Measurements from ENCODE around the gene CELF2. TPM values are rescaled to one million over a fixed set of nuclear protein-coding genes. Genes with fewer than 3 reads are reported as not detected.
"Not testable (repeated sequence)": the region's sequence is repeated elsewhere in the genome, so short reads cannot be mapped to it uniquely, and the experiment has no call there.

CELF2 gene
- total RNA-seq, 1 experiment from 2014 or later = not detected

GRCh38 chr10:11125004-11125403 is 107.3 kb downstream of the CELF2 start:
- peaks cover 30% of the 10 kb centered on the region for H3K27me3 ChIP-seq (replicated peaks; ENCODE audit: insufficient read depth, low read depth, low read length, poor library complexity)
- intact Hi-C loops (cut with micrococcal nuclease; ENCODE audit: unreplicated experiment) = no loop called here
- H3K4me3 ChIP-seq (ENCODE audit: low read depth, low read length, poor library complexity, severe bottlenecking) = no peak overlapping the region
- ChIA-PET POLR2A (ENCODE audit: low non-redundant PET) (no interaction called here), CTCF (no interaction called here)
- no peaks in the 10 kb centered on the region for H3K9me3 ChIP-seq (ENCODE audit: low read depth, low read length, poor library complexity, severe bottlenecking)
- TF ChIP-seq EZH2 (IDR thresholded peaks at IDR 0.05; ENCODE audit: borderline replicate concordance, low read depth, low read length, poor library complexity, severe bottlenecking) (no peak), CTCF (conservative IDR thresholded peaks at IDR 0.05; ENCODE audit: low read depth, low read length) (no peak)
- no peak for DNase-seq (ENCODE audit: low spot score)
- H3K36me3 ChIP-seq (ENCODE audit: insufficient read depth, low read length, poor library complexity, severe bottlenecking) = no peaks in the 10 kb centered on the region
- no TSS peak for BruUV-seq (replicated peaks)
- H3K4me1 ChIP-seq (ENCODE audit: insufficient read depth, low read length, poor library complexity, severe bottlenecking) = no peaks in the 10 kb centered on the region
- no peak overlapping the region for H3K27ac ChIP-seq (ENCODE audit: low read depth, low read length, poor library complexity, severe bottlenecking)

DNA sequence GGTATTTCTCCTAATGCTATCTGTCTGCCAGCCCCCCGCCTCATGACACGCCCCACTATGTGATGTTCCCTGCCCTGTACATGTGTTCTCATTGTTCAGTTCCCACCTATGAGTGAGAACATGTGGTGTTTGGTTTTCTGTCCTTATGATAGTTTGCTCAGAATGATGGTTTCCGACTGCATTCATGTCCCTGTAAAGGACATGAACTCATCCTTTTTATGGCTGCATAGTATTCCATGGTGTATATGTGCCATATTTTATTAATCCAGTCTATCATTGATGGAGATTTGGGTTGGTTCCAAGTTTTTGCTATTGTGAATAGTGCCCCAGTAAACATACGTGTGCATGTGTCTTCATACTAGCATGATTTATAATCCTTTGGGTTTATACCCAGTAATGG is 109.3 kb downstream of the CELF2 start:
- H3K4me1 ChIP-seq (ENCODE audit: insufficient read depth, low read length, poor library complexity, severe bottlenecking); H3K27ac ChIP-seq (ENCODE audit: low read depth, low read length, poor library complexity, severe bottlenecking); POLR2A ChIA-PET (ENCODE audit: low non-redundant PET); H3K4me3 ChIP-seq (ENCODE audit: low read depth, low read length, poor library complexity, severe bottlenecking); H3K9me3 ChIP-seq (ENCODE audit: low read depth, low read length, poor library complexity, severe bottlenecking); H3K36me3 ChIP-seq (ENCODE audit: insufficient read depth, low read length, poor library complexity, severe bottlenecking); CTCF ChIA-PET; BruUV-seq (replicated peaks); intact Hi-C loops (cut with micrococcal nuclease; ENCODE audit: unreplicated experiment); DNase-seq (ENCODE audit: low spot score): not testable (repeated sequence)
- peaks cover 38% of the 10 kb centered on the region for H3K27me3 ChIP-seq (replicated peaks; ENCODE audit: insufficient read depth, low read depth, low read length, poor library complexity)

DNA sequence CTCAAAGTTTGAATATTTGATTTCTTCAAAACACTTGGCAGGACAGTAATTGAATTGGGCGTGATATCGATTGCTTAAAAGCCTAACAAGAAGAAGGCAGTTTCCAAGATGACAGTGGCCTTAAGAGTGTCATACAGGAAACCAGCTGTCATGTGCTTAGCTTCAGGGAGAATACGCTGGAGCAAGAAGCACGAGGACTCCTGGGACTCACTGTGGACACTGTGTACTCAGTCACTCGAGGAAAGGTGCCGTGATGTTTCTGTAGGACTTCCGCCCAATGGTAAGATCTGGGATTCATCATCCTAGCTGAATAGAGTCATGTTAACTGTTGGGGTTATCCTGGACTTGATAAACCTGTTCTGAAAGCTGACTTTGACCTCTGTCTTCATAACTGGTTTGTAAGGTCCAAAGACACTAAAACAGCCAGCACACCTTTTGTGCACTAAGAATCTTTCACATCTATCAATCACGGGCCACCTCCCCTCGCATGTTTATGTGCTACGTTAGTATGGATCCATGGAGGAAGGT is 113.5 kb downstream of the CELF2 start:
- H3K36me3 ChIP-seq (ENCODE audit: insufficient read depth, low read length, poor library complexity, severe bottlenecking) = no peaks in the 10 kb centered on the region
- no TSS peak for BruUV-seq (replicated peaks)
- DNase-seq (ENCODE audit: low spot score) = no peak
- no peak overlapping the region for H3K4me3 ChIP-seq (ENCODE audit: low read depth, low read length, poor library complexity, severe bottlenecking)
- no peak overlapping the region for H3K27ac ChIP-seq (ENCODE audit: low read depth, low read length, poor library complexity, severe bottlenecking)
- TF ChIP-seq CTCF (conservative IDR thresholded peaks at IDR 0.05; ENCODE audit: low read depth, low read length) = no peak
- TF ChIP-seq EZH2 (IDR thresholded peaks at IDR 0.05; ENCODE audit: borderline replicate concordance, low read depth, low read length, poor library complexity, severe bottlenecking) = no peak
- intact Hi-C loops (cut with micrococcal nuclease; ENCODE audit: unreplicated experiment) = no loop called here
- ChIA-PET POLR2A (ENCODE audit: low non-redundant PET) (no interaction called here), CTCF (no interaction called here)
- no peaks in the 10 kb centered on the region for H3K4me1 ChIP-seq (ENCODE audit: insufficient read depth, low read length, poor library complexity, severe bottlenecking)
- peaks cover 53% of the 10 kb centered on the region for H3K27me3 ChIP-seq (replicated peaks; ENCODE audit: insufficient read depth, low read depth, low read length, poor library complexity)
- H3K9me3 ChIP-seq (ENCODE audit: low read depth, low read length, poor library complexity, severe bottlenecking) = no peaks in the 10 kb centered on the region

- H3K27ac ChIP-seq (ENCODE audit: low read depth, low read length, poor library complexity, severe bottlenecking) = no peak overlapping the region
- DNase-seq (ENCODE audit: low spot score) = no peak
- no peaks in the 10 kb centered on the region for H3K9me3 ChIP-seq (ENCODE audit: low read depth, low read length, poor library complexity, severe bottlenecking)
- peaks cover 77% of the 10 kb centered on the region for H3K27me3 ChIP-seq (replicated peaks; ENCODE audit: insufficient read depth, low read depth, low read length, poor library complexity)
- CTCF ChIA-PET = no interaction called here
- intact Hi-C loops (cut with micrococcal nuclease; ENCODE audit: unreplicated experiment) = no loop called here
- TF ChIP-seq CTCF (conservative IDR thresholded peaks at IDR 0.05; ENCODE audit: low read depth, low read length) (no peak), EZH2 (IDR thresholded peaks at IDR 0.05; ENCODE audit: borderline replicate concordance, low read depth, low read length, poor library complexity, severe bottlenecking) (no peak)
- no peak overlapping the region for H3K4me3 ChIP-seq (ENCODE audit: low read depth, low read length, poor library complexity, severe bottlenecking)
- H3K36me3 ChIP-seq (ENCODE audit: insufficient read depth, low read length, poor library complexity, severe bottlenecking) = no peaks in the 10 kb centered on the region
- no TSS peak for BruUV-seq (replicated peaks)
- POLR2A ChIA-PET (ENCODE audit: low non-redundant PET) = no interaction called here
- H3K4me1 ChIP-seq (ENCODE audit: insufficient read depth, low read length, poor library complexity, severe bottlenecking) = no peaks in the 10 kb centered on the region
Observed at GRCh38 chr10:11134411-11134810, 116.7 kb downstream of the CELF2 start.
